Astrocyte (in vitro differentiated cells and primary cell): Measurements from ENCODE around the gene VSTM1. TPM values are rescaled to one million over a fixed set of nuclear protein-coding genes. Genes with fewer than 3 reads are reported as not detected.

Experiments
- DNase-seq: peaks from one replicate; pipeline ENCODE4 v3.0.0-alpha.2; 2010; ENCODE audit warnings: low read depth
- FAIRE-seq: peaks from 2 replicates; lab custom pipeline; 2011; peaks lifted over from hg19 to GRCh38; lab: Jason Lieb, UNC
- H2AFZ ChIP-seq: 2 replicates; pipeline ENCODE4 v1.6.0; 2012; ENCODE audit warnings: low read depth, low read length, inconsistent platforms
- H3K27ac ChIP-seq: 2 replicates; pipeline ENCODE4 v1.5.1; 2011; ENCODE audit warnings: low read depth, low read length, inconsistent platforms
- H3K27me3 ChIP-seq: 2 replicates; pipeline ENCODE4 v1.6.0; 2011; ENCODE audit warnings: low read length, inconsistent platforms; ENCODE audit not compliant: insufficient read depth
- H3K36me3 ChIP-seq: 2 replicates; pipeline ENCODE4 v1.5.1; 2011; ENCODE audit warnings: low read length, inconsistent platforms; ENCODE audit not compliant: insufficient read depth
- H3K4me1 ChIP-seq: 2 replicates; pipeline ENCODE4 v1.5.1; 2011; ENCODE audit warnings: low read length, inconsistent platforms; ENCODE audit not compliant: insufficient read depth
- H3K4me2 ChIP-seq: 2 replicates; pipeline ENCODE4 v1.6.0; 2012; ENCODE audit warnings: low read length, inconsistent platforms
- H3K4me3 ChIP-seq: 2 replicates; pipeline ENCODE4 v1.5.1; 2011; ENCODE audit warnings: low read depth, mild to moderate bottlenecking, low read length, inconsistent platforms; ENCODE audit not compliant: insufficient read depth
- H3K79me2 ChIP-seq: 2 replicates; pipeline ENCODE4 v1.6.0; 2012; ENCODE audit warnings: mild to moderate bottlenecking, low read length, inconsistent platforms; ENCODE audit not compliant: insufficient read depth
- H3K9ac ChIP-seq: 2 replicates; pipeline ENCODE4 v1.6.0; 2012; ENCODE audit warnings: mild to moderate bottlenecking, low read length, inconsistent platforms
- H3K9me3 ChIP-seq: 2 replicates; pipeline ENCODE4 v1.5.1; 2012; ENCODE audit warnings: low read depth, mild to moderate bottlenecking, low read length, inconsistent platforms; ENCODE audit not compliant: insufficient read depth
- H4K20me1 ChIP-seq: 2 replicates; pipeline ENCODE4 v1.6.0; 2012; ENCODE audit warnings: low read length, inconsistent platforms; ENCODE audit not compliant: insufficient read depth
- H3K27ac Mint-ChIP-seq: one replicate; pipeline ENCODE4 v1.8.0; 2021; ENCODE audit warnings: mild to moderate bottlenecking, mixed read lengths; ENCODE audit not compliant: unreplicated experiment
- H3K27me3 Mint-ChIP-seq: one replicate; pipeline ENCODE4 v1.8.0; 2021; ENCODE audit warnings: low read depth, mixed read lengths; ENCODE audit not compliant: unreplicated experiment
- H3K36me3 Mint-ChIP-seq: one replicate; pipeline ENCODE4 v1.8.0; 2021; ENCODE audit warnings: low read depth, mixed read lengths; ENCODE audit not compliant: unreplicated experiment
- H3K4me1 Mint-ChIP-seq: one replicate; pipeline ENCODE4 v1.8.0; 2021; ENCODE audit warnings: low read depth, mixed read lengths; ENCODE audit not compliant: unreplicated experiment
- H3K4me3 Mint-ChIP-seq: one replicate; pipeline ENCODE4 v1.8.0; 2021; ENCODE audit warnings: mild to moderate bottlenecking, moderate library complexity, mixed read lengths; ENCODE audit not compliant: unreplicated experiment
- H3K9me3 Mint-ChIP-seq: one replicate; pipeline ENCODE4 v1.8.0; 2021; ENCODE audit warnings: mild to moderate bottlenecking, mixed read lengths; ENCODE audit not compliant: unreplicated experiment
- CTCF ChIP-seq: IDR thresholded peaks from 2 replicates; pipeline ENCODE4 v1.5.1; 2011; ENCODE audit warnings: low read depth, mild to moderate bottlenecking, inconsistent platforms, low read length, moderate library complexity; ENCODE audit not compliant: insufficient read depth
- EZH2 ChIP-seq: IDR thresholded peaks from 2 replicates; pipeline ENCODE4 v1.6.1; 2012; ENCODE audit warnings: mild to moderate bottlenecking, low read length, inconsistent platforms; ENCODE audit not compliant: insufficient read depth
- total RNA-seq: library from RNA; stranded (reverse); gene quantifications from 2 replicates; pipeline ENCODE4 v1.2.1, GENCODE V29; 2021

Gene VSTM1
- total RNA-seq, 1 donor from 2014 or later, result 0.68 TPM

DNA sequence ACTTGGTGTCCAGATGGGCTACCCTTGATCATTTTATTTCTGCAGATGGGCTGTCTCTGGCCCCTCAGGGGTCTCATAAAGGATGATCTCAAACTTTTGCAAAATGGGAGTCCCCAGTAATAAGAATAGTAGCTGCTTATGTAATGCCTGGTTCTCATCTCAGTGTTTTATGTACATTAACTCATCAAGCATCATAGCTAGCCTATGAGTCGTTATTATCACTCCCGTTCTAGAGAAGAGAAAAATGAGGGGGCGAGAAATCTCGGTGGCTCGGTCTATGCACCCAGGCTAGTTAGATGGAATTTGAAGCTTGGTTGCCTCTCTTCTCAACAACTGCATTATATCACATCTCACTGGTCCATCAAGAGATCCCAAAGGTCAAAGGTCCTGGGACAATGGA lies 68.9 kb downstream of the VSTM1 start:
- no peak overlapping the region for H3K9ac ChIP-seq
- no peak overlapping the region for H2AFZ ChIP-seq
- H3K27ac ChIP-seq, result no peak overlapping the region
- no peaks in the 10 kb centered on the region for H3K79me2 ChIP-seq
- H4K20me1 ChIP-seq, result no peaks in the 10 kb centered on the region
- Mint-ChIP-seq H3K4me1 (peaks cover 3% of the 10 kb centered on the region), H3K4me3 (no peak overlapping the region), H3K27me3 (peaks cover 67% of the 10 kb centered on the region), H3K27ac (no peak overlapping the region), H3K36me3 (no peaks in the 10 kb centered on the region), H3K9me3 (peaks cover 8% of the 10 kb centered on the region)
- no peak overlapping the region for H3K4me2 ChIP-seq
- no peaks in the 10 kb centered on the region for H3K36me3 ChIP-seq
- no peaks in the 10 kb centered on the region for H3K4me1 ChIP-seq
- DNase-seq, result no peak
- TF ChIP-seq EZH2 (no peak), CTCF (no peak)
- peaks cover 31% of the 10 kb centered on the region for H3K27me3 ChIP-seq
- no peaks in the 10 kb centered on the region for H3K9me3 ChIP-seq
- H3K4me3 ChIP-seq, result no peak overlapping the region
- no peak for FAIRE-seq

- H3K79me2 ChIP-seq, result no peaks in the 10 kb centered on the region
- H3K9me3 ChIP-seq, result no peaks in the 10 kb centered on the region
- Mint-ChIP-seq H3K27me3 (peaks cover 59% of the 10 kb centered on the region), H3K9me3 (peaks cover 3% of the 10 kb centered on the region), H3K36me3 (no peaks in the 10 kb centered on the region), H3K4me1 (peaks cover 3% of the 10 kb centered on the region), H3K27ac (no peak overlapping the region), H3K4me3 (no peak overlapping the region)
- TF ChIP-seq CTCF, result no peak
- no peak for TF ChIP-seq EZH2
- H3K36me3 ChIP-seq, result no peaks in the 10 kb centered on the region
- DNase-seq (no peak), FAIRE-seq (no peak)
- peaks cover 21% of the 10 kb centered on the region for H3K27me3 ChIP-seq
- no peak overlapping the region for H2AFZ ChIP-seq
- no peak overlapping the region for H3K9ac ChIP-seq
- H4K20me1 ChIP-seq, result no peaks in the 10 kb centered on the region
- no peaks in the 10 kb centered on the region for H3K4me1 ChIP-seq
- no peak overlapping the region for H3K4me3 ChIP-seq
- no peak overlapping the region for H3K27ac ChIP-seq
- no peak overlapping the region for H3K4me2 ChIP-seq
These were observed 70.2 kb downstream of the VSTM1 start for GRCh38 chr19:53993448-53993847.

DNA sequence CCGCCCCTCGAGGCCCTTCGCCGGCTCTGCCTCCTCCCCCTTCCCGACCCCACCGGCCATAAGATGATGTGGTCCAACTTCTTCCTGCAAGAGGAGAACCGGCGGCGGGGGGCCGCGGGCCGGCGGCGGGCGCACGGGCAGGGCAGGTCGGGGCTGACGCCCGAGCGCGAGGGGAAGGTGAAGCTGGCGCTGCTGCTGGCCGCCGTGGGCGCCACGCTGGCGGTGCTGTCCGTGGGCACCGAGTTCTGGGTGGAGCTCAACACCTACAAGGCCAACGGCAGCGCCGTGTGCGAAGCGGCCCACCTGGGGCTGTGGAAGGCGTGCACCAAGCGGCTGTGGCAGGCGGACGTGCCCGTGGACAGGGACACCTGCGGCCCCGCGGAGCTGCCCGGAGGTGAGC lies 70.9 kb downstream of the VSTM1 start:
- Histone ChIP-seq H3K4me2 (no peak overlapping the region), H4K20me1 (no peaks in the 10 kb centered on the region), H3K9me3 (no peaks in the 10 kb centered on the region), H2AFZ (no peak overlapping the region), H3K9ac (no peak overlapping the region), H3K36me3 (no peaks in the 10 kb centered on the region), H3K79me2 (no peaks in the 10 kb centered on the region), H3K27ac (no peak overlapping the region), H3K27me3 (peaks cover 18% of the 10 kb centered on the region), H3K4me3 (no peak overlapping the region), H3K4me1 (no peaks in the 10 kb centered on the region)
- H3K4me3 Mint-ChIP-seq, result no peak overlapping the region
- TF ChIP-seq EZH2 (peak; percentile 72), CTCF (no peak)
- H3K27ac Mint-ChIP-seq, result no peak overlapping the region
- no peaks in the 10 kb centered on the region for H3K36me3 Mint-ChIP-seq
- no peak for DNase-seq
- H3K27me3 Mint-ChIP-seq, result peaks cover 53% of the 10 kb centered on the region
- no peak for FAIRE-seq
- peaks cover 3% of the 10 kb centered on the region for H3K4me1 Mint-ChIP-seq
- H3K9me3 Mint-ChIP-seq, result peaks cover 3% of the 10 kb centered on the region
